HG03520 (cell line): ENCODE results near the gene TMEM238.

ENCODE experiments used
- ATAC-seq: cut with Tn5 transposase; IDR thresholded peaks from one replicate; pipeline ENCODE4 v1.9.1; 2021; ENCODE audit warnings: mild to moderate bottlenecking, moderate library complexity; ENCODE audit not compliant: unreplicated experiment

Gene TMEM238

DNA sequence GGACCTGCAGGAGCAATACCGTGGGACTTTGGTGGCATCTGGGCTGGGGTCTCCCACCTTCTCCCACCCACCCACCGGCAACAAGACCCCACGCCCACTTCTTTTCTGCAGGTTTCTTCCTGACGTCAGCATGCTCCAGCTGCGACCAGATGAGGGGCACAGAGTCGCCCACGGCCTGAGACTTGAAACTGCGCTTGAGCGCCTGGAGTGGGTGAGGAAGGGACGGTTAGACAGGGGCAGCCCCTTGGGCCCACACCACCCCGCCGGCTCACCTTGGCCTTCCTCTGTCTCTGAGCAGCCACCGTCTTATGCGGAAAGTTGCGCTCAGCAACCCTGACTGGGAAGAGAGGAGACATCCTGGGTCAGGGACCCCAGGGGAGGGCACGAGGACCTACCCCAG, 23.2 kb downstream of the TMEM238 start:
- no peak for ATAC-seq

DNA sequence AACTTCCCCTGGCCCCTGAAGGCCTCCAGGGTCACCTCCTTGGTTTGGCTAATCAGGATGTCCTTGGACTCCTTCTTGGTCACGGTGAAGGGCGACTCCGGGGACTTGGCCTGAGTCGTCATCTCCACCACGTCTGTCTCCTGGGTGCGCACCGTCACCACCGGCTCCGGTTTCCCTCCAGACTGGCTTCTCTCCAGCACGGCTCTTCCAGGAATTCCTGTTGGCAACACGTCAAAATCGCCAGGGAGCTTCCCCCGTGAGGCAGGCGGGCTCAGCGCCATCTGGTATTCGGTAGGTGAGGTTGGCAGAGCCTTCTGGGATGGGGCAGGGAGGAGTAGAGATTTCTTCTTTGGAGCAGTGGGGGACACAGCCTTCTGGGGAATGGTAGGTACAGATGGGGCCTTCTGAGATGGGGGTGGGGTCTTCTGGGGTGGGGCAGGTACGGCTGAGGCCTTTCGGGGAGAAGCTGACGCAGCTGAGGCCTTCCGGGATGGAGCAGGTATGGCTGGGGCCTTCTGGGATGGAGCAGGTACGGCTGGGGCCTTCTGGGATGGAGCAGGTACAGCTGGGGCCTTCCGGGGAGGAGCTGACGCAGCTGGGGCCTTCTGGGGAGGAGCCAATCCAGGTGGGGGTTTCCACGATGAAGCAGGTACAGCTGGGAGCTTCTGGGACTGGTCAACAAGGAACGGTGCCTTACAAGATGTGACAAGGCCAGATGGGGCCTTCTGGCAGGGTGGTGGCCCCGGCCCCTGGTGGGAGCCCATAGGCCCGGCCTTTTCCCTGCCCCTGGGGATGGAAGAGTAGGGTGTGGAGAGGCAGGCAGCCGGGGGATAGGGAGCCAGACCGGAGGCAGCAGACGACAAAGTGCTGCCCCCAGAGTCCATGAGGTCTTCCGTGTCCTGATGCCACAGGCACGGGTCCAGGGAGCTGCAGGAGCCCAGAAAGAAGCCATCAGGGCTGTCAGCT, 24.9 kb downstream of the TMEM238 start:
- ATAC-seq, result no peak

DNA sequence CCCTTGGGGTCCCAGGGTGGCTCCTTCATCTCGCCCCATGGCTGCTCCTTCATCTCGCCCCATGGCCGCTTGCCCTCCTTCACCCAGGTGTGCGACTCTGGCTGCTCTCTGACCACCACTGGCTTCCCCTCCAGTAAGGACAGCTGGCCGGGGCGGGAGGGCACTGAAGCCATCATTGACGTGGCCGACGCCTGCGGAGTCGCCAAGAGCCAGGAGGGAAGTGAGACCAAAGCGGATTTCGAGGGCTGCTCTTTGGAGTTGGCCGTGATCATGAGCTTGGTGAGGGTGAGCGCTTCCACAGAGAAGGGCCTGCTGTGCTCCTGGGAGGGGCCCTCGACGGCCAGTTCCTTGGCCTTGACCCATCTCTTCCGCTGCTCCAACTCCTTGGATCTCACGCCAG, 25.6 kb downstream of the TMEM238 start:
- ATAC-seq, result no peak

DNA sequence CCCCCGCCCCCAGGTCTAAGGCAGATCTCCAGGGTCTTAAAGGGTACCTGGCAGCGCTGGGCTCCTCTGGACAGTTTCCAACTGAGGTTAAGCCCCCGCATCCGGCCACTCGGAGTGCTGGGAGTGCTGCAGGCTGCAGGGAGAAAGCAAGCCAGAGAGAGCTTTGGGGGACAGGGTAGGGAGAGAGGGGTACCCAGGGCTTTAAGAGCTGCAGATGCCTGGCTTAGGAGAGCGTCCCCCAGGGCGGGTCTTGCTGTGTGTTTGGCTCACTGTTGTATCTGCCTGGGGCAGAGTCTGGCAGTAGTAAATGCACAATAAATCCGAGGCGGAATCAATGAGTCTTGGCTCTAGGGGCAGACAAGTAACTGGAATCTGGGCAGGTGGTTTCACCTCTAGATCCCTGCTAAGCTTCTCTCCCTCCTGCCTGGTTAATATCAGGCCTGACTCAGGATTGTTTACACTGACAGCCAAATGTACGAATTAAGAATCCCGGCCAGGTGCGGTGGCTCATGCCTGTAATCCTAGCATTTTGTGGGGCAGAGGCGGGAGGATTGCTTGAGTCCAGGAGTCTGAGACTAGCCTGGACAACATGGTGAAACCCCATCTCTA, 28.8 kb downstream of the TMEM238 start:
- no peak for ATAC-seq

DNA sequence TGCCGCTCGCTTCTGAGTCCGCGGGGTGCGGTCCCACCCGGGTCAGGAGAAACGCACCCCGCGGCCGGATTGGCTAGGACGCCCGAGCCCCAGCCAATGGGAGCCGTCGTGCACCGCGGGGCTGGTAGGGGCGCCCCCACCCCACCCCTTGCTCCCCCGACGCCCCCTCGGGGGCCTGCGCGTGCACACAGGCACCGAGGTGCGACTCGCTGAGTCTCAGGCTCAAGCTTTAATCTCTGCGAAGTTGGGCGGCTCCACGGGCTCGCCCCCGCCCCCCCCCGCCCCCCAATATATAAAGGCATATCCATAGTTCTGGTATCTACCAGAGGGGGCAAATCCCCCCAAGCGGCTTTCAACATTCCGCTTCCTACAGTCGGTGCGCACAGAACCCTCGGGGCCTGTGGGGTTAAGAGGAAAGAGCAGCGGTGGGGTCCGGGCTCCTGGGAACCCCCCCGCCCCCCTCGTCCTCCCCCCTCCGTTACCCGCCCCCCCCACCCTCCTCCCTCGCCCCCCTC, 29.3 kb downstream of the TMEM238 start, which contains the start of gene COX6B2:
TSS of gene COX6B2 (minus strand) at position 22 of the 515 bp plus-strand sequence. CDS start 198 bp downstream, outside the sequence.
- no peak for ATAC-seq

DNA sequence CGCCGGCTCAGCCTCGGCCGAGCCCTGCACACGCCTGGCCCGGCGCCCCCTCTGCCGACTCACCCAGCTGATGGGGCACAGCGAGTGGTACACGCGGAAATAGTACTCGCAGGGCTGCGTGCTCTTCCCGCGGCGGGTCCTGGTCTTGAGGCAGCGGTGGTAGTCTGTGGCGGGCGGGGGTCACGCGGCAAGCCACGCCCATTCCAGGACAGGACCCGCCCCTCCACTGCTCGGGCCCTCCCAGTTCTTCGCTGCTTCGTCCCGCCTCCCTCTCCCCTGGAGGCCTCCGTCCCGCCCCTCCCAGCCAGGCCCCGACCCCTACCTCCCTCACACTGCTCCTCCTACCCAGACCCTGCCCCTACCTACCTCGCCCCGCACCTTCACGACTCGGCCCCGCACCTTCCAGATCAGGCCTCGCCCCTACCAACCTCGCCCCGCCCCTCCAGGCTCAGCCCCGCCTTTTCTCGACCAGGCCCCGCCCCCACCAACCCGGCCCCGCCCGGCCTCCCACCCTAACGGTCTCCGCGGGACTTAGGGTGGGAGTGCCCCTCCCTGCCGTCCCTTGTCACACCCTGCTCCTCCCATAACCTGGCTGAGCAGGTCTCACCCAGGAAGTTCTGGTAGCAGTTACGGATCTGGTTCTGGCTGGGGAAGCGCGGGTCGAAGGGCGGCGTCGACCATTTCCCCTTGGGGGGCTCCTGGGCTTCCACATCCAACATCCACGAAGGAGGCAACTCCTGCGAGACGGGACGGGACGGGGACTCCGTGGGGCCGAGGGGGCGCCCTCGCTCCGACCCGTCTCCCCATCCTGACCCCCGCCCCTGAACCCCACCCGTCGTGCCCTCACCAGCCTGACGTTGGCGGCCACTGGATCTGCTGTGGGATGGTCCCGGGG, 30.0 kb downstream of the TMEM238 start:
- ATAC-seq, result no peak

DNA sequence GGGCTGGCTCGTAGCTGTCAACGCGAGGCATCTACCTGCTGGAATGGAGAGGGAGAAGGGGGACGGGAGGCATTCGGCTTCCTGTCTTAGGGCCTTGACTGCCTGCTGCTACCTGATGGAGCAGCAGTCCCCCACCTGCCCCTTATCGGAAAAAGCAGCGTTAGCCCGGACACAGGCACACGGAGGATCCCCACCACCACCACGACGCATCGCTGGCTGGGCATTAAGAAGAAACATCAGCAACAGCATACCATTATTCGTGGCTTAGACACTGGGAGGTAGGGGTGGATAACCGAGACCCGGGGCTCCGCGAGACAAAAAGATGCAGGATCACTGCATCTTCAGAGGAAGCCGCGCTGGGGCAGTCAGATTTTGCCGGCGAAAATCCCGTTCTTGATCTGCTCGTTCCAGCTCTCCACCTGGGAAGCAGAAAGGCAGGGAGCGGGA, 30.7 kb downstream of the TMEM238 start:
- ATAC-seq, result no peak

DNA sequence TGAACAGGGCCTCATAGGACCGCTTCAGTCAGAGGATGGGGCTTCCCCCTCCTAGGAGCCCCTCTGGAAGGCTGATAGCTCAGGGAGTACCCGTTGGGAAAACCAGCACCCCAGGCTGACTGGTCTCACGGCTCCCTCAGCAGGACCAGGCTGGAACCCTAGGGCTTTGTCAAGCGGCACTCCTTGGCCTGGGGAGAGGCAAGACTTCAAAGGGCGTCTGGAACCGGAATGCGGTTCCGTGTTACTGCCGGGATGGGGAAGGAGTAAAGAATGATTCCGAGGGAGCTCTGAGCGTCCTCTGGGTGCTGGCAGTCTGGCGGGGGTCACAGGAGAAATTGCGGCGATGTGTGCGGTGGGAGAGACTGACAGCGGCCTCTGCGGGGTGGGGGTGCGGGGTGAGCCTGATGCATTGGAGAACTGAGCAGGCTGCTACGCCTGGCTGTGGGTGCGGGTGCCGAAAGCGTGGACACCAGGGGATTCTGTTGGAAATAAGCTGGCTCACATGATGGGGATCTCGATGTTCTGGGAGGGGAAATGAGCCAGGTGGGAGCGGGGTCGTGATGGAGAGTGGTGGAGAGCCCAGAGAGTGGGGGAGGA, 31.4 kb downstream of the TMEM238 start:
- ATAC-seq, result no peak

DNA sequence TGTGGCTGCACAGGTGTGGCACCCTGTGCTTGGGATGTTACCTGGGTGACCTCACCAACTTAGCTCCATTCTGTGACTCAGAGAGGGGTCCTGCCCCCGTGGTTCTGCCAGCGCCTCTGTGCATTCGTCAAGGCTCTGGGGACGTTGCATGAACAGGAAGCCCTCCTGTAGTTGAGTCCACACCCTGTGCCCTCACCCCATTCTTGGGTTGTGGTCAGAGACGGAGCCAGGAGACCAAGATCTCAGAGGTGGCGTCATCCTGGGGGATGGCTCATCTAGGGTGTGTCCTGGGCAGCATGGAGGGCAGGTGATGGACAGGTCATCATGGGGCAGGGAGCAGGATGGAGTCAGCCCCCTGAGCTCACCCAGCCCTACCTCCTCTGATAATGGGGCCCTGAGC, 32.1 kb downstream of the TMEM238 start:
- ATAC-seq, result no peak

DNA sequence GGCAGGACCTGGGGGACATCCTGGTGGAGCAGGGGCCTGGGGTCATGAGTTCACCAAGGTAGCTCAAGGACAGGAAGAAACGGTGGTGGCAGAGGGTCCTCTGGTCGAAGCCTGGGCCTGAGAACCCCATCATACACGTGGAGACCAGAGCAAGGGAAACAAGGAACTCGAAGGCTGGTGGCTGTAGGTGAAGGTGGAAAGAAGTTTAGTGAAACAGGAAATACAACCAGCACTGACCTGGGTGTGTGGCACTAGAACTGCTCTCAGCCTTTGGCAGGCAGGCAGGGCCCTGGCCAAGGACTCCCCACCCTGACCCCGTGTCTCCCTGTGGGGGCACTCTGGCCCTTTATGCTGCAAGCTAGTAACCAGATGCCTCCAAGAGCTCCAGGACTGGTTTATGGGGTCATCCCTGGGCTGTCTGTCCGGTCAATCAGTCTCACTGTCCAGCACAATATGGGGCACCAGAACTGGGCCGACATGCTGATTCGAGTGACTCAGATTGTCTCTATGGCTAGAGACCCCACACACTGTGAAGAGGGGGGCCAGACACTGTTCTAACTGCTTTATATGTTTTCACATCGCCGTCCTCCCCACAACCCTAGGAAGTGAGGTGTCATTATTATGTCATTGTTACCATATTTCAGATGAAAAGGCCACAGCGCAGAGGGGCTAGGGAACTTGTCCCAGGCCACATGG, 33.3 kb downstream of the TMEM238 start:
- ATAC-seq, result no peak

DNA sequence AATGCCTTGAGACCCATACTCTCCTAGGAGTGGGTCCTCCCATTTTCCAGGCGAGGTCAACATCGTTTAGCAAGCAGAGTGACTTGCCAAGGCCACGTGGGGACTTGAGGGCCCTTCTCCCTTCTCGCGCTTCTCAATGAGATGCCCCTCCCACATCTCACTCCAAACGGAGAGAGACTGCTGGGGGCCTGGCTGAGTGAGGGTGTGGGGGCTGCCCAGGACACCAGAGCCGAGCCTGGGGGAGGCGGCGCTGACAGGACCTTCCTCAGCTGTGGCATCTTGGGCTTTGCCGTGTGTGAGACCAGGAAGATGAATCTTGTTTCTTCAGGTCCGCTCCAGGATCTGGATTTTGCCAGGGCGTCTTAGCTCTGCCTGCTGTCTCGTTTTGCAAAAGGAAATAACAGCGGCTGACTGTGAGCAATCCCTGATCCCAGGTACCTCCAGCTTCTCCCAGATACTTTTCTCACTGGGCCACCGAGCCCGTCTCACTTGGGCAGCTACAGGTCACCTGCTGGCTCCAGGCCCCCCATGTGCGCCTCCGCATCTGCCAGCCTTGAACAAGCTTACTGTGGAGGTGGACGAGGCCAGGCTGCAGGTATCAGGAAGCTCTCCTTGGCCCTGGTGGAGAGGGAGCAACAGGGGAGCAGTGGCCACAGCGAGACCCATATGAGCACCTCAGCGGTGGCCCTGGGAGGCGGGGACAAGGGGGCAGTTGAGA, 35.6 kb downstream of the TMEM238 start:
- ATAC-seq, result no peak

DNA sequence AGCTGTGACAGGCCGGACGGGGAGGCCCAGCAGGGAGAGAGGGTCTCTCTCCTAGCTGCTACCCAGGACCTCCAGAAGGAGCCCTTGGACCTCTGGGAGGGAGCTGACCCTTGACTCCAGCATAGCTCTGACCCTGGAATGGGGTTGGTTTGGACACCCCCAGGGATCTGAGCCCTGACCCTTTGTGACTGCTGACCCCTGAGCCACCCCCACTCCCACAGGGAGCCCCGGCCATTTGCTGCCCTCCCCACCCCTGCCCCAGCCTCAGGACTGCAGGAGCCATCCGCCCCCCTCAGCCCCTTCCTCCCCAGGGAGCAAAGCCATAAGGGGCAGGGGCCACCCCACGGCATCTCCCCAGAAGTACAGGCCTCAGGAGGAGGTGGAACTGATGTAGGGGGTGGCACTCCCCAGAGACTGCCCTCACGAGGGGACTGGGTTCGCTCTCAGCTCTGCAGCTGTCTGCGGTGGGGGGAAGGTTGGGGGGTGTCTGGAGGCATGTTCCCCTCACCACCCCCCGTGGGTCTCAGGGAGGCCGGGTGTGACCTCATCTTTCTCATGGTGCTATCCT, 36.6 kb downstream of the TMEM238 start:
- no peak for ATAC-seq

DNA sequence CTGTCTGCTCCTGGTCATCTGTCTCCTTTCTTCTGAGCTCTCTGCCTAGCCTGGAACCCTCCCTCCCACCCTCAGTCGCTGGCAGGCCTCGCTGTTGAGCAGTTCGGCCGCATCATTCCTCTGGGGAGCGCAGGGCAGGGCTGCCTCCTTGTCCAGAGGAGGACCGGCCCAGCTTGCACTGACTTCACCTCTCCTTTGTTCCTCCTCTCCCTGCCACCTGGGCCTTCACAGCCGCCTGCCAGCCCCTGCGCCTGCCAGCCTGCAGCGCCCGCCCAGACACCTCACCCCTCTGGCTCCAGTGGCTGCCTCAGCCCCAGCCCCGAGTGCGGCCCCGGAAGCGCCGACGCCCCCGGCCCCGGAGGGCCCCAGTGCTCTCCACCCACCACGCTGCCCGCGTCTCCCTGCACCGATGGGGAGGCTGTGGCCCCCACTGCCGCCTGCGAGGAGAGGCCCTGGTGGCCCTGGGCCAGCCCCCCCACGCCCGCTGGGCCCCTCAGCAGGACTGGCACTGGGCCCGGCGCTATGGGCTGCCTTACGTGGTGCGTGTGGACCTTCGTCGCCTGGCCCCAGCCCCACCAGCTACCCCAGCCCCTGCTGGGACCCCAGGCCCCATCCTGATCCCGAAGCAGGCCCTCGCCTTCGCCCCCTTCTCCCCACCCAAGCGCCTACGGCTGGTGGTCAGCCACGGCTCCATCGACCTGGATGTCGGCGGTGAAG, 37.2 kb downstream of the TMEM238 start:
- ATAC-seq, result no peak

DNA sequence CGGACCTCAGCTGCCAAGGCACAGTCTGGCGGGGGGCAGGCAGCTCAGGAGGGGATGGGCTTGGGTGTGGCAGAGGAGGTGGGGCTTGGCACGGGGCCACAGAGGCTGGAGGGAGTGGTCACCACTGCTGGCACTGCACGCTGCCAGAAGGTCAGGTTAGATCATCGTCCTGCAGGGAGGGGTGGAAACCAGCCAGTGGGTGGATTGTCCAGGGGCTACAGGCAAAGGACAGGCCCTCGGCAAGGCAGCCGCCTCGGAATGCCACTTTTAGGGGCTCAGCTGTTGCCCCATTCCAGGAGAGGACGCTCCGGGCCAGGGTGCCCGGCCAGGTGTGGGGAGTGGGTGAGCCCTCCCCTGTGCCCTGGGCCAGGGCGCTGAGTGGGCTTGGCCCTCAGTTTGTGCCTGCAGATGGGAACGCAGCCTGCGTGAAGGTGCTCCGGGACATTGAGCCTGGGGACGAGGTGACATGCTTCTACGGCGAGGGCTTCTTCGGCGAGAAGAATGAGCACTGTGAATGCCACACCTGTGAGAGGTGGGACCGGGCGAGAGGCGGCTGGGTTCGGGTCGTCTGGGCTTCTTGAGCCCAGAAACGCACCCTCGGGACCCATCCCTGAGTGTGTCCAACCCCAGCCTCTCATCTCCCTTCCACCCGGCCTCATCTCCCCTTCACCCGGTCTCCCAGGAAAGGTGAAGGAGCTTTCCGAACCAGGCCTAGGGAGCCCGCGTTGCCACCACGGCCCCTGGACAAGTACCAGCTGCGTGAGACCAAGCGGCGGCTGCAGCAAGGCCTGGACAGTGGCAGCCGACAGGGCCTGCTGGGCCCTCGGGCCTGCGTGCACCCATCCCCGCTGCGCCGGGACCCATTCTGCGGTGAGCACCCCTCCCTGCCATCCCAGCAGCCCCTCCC, 38.0 kb downstream of the TMEM238 start:
- ATAC-seq, result no peak

DNA sequence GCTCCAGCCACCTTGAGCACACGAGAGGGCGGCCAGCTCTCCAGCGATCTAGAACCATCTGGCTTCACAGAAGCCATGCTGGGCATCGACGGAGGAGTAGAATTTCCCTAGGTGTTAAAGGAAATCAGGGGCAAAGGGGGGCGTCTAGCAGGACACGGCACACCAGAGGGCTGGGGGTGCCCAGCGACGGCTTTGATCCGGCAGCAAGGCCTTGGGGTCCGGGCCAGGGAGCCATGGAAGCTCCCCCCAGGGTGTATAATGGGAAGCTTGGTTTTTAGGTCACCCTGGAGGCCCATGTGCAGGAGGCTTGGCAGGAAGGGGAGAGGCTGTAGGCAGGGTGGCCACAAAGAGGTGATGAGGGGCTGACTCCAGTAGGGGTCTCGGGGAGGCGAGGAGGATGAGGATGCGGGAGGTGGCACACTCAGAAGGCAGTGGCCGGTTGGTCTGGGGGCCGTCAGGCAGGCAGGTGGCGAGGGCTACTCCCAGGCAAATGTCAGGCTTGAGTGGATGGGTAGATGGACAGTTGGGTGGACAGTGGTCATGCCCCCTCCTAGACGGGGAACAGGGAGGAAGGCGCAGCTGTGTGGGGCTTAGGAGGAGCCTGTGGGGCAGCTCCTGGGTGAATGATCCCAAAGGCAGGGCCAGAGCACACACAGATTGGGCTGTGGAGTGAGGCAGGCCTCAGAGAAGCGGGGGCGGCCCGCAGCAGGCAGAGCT, 38.8 kb downstream of the TMEM238 start:
- ATAC-seq, result no peak

DNA sequence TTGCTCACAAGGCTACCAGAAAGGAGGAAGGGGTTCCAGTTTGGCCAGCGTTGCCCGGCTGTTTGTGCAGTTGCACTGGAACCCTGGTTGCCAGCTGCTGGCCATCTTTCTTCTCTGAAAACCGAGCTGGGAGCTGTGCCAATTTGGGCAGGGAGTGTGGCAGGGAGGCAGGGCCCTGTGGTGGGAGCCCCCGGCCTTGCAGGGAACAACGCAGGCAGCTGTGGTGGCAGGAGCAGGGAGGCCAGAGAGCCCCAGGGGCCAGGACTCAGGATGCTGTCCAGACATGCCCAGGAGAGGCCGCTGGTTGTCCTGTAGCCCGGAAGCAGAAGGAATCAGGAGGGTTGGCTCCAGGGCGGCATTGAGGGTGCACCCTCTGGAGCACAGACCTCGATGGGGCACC, 39.6 kb downstream of the TMEM238 start:
- no peak for ATAC-seq
